Panc1 (cell line): ENCODE data around the gene FZD1. TPM values are rescaled to one million over a fixed set of nuclear protein-coding genes. Genes with fewer than 3 reads are reported as not detected.

Experiments
- ATAC-seq: fragments of 200-7000 bp; cut with Tn5 transposase; 2 replicates; pipeline ENCODE4 v1.9.1; 2020; ENCODE audit warnings: mild to moderate bottlenecking, moderate library complexity
- BruUV-seq: library from RNA; stranded (reverse); fragments of 400-500 nt; replicated peaks from 2 replicates; lab custom pipeline; 2021; lab: Mats Ljungman, UMichigan
- CTCF ChIA-PET: fragments of 300-600 bp; sonication (Branson Sonifier 250); formaldehyde crosslinking; loops from one replicate; lab custom pipeline; 2022; ENCODE audit warnings: antibody characterized with exemption; lab: Charles Lee
- POLR2A ChIA-PET: fragments of 300-600 bp; sonication (Branson Sonifier 250); formaldehyde crosslinking; loops from one replicate; lab custom pipeline; 2022; ENCODE audit warnings: antibody characterized with exemption; lab: Charles Lee
- DNase-seq: peaks from one replicate; pipeline ENCODE4 v3.0.0-alpha.2; 2010; ENCODE audit warnings: low read depth, low spot score
- H3K27ac ChIP-seq: 2 replicates; pipeline ENCODE4 v1.5.1; 2011; ENCODE audit warnings: mild to moderate bottlenecking, low read length, inconsistent platforms
- H3K27me3 ChIP-seq: fragments of 200-500 bp; sonication (Bioruptor generic); 2 replicates; pipeline ENCODE4 v1.6.0; 2014; ENCODE audit warnings: low read length, inconsistent platforms; ENCODE audit not compliant: control insufficient read depth, insufficient read depth
- H3K36me3 ChIP-seq: fragments of 200-500 bp; sonication (Bioruptor generic); 2 replicates; pipeline ENCODE4 v1.5.1; 2014; ENCODE audit warnings: inconsistent platforms, mild to moderate bottlenecking, low read length, moderate library complexity; ENCODE audit not compliant: control insufficient read depth, insufficient read depth
- H3K4me1 ChIP-seq: 2 replicates; pipeline ENCODE4 v1.5.1; 2011; ENCODE audit warnings: inconsistent platforms, mild to moderate bottlenecking, low read length, moderate library complexity; ENCODE audit not compliant: control insufficient read depth, insufficient read depth
- H3K4me3 ChIP-seq, 2 experiments: 2 replicates each; pipeline ENCODE4 v1.5.1; 2011 to 2012; ENCODE audit warnings: low read depth in 2 of 2, low read length in 2 of 2, mild to moderate bottlenecking in 2 of 2, inconsistent platforms in 1 of 2, moderate library complexity in 1 of 2
- H3K9me3 ChIP-seq: fragments of 200-500 bp; sonication (Bioruptor generic); 2 replicates; pipeline ENCODE4 v1.5.1; 2014; ENCODE audit warnings: low read depth, mild to moderate bottlenecking, inconsistent platforms, low read length, moderate library complexity; ENCODE audit not compliant: control insufficient read depth, insufficient read depth
- CTCF ChIP-seq: fragments of 450-650 bp; IDR thresholded peaks from 2 replicates; pipeline ENCODE4 v1.5.1; 2017; ENCODE audit warnings: mild to moderate bottlenecking
- POLR2AphosphoS5 ChIP-seq: IDR thresholded peaks from 2 replicates; pipeline ENCODE4 v1.6.1; 2012; ENCODE audit warnings: mild to moderate bottlenecking, low read depth, low read length, moderate library complexity
- REST ChIP-seq, 2 experiments: IDR thresholded peaks; 2 replicates each; pipeline ENCODE4 v1.6.1; 2011 to 2012; ENCODE audit warnings: low read depth in 2 of 2, control low read depth in 1 of 2, low read length in 1 of 2, mild to moderate bottlenecking in 1 of 2, moderate library complexity in 1 of 2; ENCODE audit not compliant: insufficient read depth in 1 of 2
- SIN3A ChIP-seq: IDR thresholded peaks from 2 replicates; pipeline ENCODE4 v1.6.1; 2012; ENCODE audit warnings: low read depth, mild to moderate bottlenecking, low read length, moderate library complexity, borderline replicate concordance; ENCODE audit not compliant: insufficient read depth
- TCF7L2 ChIP-seq: IDR thresholded peaks from 2 replicates; pipeline ENCODE4 v1.6.1; 2011; ENCODE audit warnings: mild to moderate bottlenecking, low read depth, low read length, inconsistent platforms
- in situ Hi-C: cut with HindIII; loops from 2 replicates; pipeline ENCODE4 v1.10.0; 2016; ENCODE audit warnings: low sequenced_read_pairs, low pct_unique_long_range_greater_than_20kb
- intact Hi-C: fragments of 100-400 bp; cut with micrococcal nuclease; formaldehyde crosslinking; loops from one replicate; pipeline ENCODE4 v1.10.0; 2022; ENCODE audit not compliant: unreplicated experiment
- total RNA-seq: library from RNA; stranded (reverse); gene quantifications from one replicate; pipeline ENCODE4 v1.2.1, GENCODE V29; 2021; ENCODE audit not compliant: unreplicated experiment

FZD1 gene
- total RNA-seq, 1 experiment from 2014 or later = 1.8 TPM

GRCh38 chr7:91285696-91286355 lies 21.6 kb downstream of the FZD1 start:
- POLR2A ChIA-PET = no interaction called here
- DNase-seq = no peak
- no peak for ATAC-seq
- intact Hi-C loops = no loop called here
- H3K9me3 ChIP-seq = no peaks in the 10 kb centered on the region
- H3K27me3 ChIP-seq = no peaks in the 10 kb centered on the region
- in situ Hi-C loops = no loop called here
- no peak overlapping the region for H3K27ac ChIP-seq
- no peak overlapping the region for H3K4me3 ChIP-seq
- TF ChIP-seq CTCF (no peak), REST (IDR thresholded peaks at IDR 0.05; ENCODE audit: insufficient read depth in 1 of 2, low read depth in 2 of 2, low read length in 1 of 2) (no peak), TCF7L2 (no peak), SIN3A (no peak), POLR2AphosphoS5 (no peak)
- CTCF ChIA-PET = no interaction called here
- no peaks in the 10 kb centered on the region for H3K36me3 ChIP-seq
- BruUV-seq = no TSS peak
- H3K4me1 ChIP-seq = no peaks in the 10 kb centered on the region

- BruUV-seq = no TSS peak
- no peak overlapping the region for H3K27ac ChIP-seq
- POLR2A ChIA-PET = no interaction called here
- H3K4me1 ChIP-seq = no peaks in the 10 kb centered on the region
- ATAC-seq (no peak), DNase-seq (no peak)
- H3K36me3 ChIP-seq = no peaks in the 10 kb centered on the region
- no peaks in the 10 kb centered on the region for H3K27me3 ChIP-seq
- intact Hi-C loops (no loop called here), in situ Hi-C loops (no loop called here)
- TF ChIP-seq POLR2AphosphoS5 = no peak
- TF ChIP-seq SIN3A = no peak
- TF ChIP-seq TCF7L2 = no peak
- TF ChIP-seq REST (IDR thresholded peaks at IDR 0.05; ENCODE audit: insufficient read depth in 1 of 2, low read depth in 2 of 2, low read length in 1 of 2) = no peak
- H3K4me3 ChIP-seq = no peak overlapping the region
- CTCF ChIA-PET = no interaction called here
- no peaks in the 10 kb centered on the region for H3K9me3 ChIP-seq
Observed at GRCh38 chr7:91286432-91286831, 22.2 kb downstream of the FZD1 start.
